GM12801 (cell line): ENCODE measurements around the gene FOXC1.

Source experiments
- CTCF ChIP-seq: IDR thresholded peaks from one replicate; pipeline ENCODE4 v1.5.1; 2011; ENCODE audit warnings: control low read depth; ENCODE audit not compliant: insufficient read length; ENCODE audit errors: extremely low read depth

FOXC1 gene

GRCh38 chr6:1606780-1607515, 2.8 kb upstream of the FOXC1 start:
- no peak for TF ChIP-seq CTCF

- no peak for TF ChIP-seq CTCF
Observed at GRCh38 chr6:1607516-1608221, 2.0 kb upstream of the FOXC1 start.

GRCh38 chr6:1608222-1609040, 1.3 kb upstream of the FOXC1 start:
- no peak for TF ChIP-seq CTCF

GRCh38 chr6:1609041-1609647, 571 bp upstream of the FOXC1 start:
- TF ChIP-seq CTCF: no peak

GRCh38 chr6:1610497-1611321, 994 bp downstream of the FOXC1 start:
- no peak for TF ChIP-seq CTCF

GRCh38 chr6:1611322-1611571, 1.5 kb downstream of the FOXC1 start:
- TF ChIP-seq CTCF: no peak
